Measurements from ENCODE around the gene ANXA5. TPM values are rescaled to one million over a fixed set of nuclear protein-coding genes. Genes with fewer than 3 reads are reported as not detected.

ANXA5 gene
- total and polyA plus RNA-seq, 2 of the 4 experiments (the other 2 are of a cell fraction): 780 to 1,448 TPM

- Histone ChIP-seq H3K14ac (replicated peaks; ENCODE audit: low read depth, low read length) (no peak overlapping the region), H4K20me1 (ENCODE audit: insufficient read depth, low read length) (no peaks in the 10 kb centered on the region), H3K4ac (ENCODE audit: low read depth, low read length) (peak overlapping the region; percentile 4; the same call in 1 of the 2 replicates), H4K5ac (ENCODE audit: low read depth, low read length) (peak overlapping the region; percentile 57), H3K56ac (ENCODE audit: extremely low read depth, insufficient read depth, low read length) (no peak overlapping the region), H2BK15ac (ENCODE audit: low read depth, low read length) (peak overlapping the region; percentile 71; the same call in 1 of the 3 replicates), H3K18ac (ENCODE audit: low read depth, low read length) (peak overlapping the region; percentile 42), H2BK20ac (ENCODE audit: low read depth, low read length) (peak overlapping the region; percentile 31; the same call in 1 of the 2 replicates), H2AK5ac (ENCODE audit: low read depth, low read length) (peak overlapping the region; percentile 13; the same call in 1 of the 2 replicates), H3K4me2 (ENCODE audit: low read depth, low read length) (no peak overlapping the region), H4K8ac (ENCODE audit: low read depth in 2 of 2, low read length in 2 of 2) (peak overlapping the region; percentile 33 to 56; a peak in 2 of 4 replicates), H3K36me3 (ENCODE audit: control insufficient read depth, insufficient read depth, low read length) (no peaks in the 10 kb centered on the region), H3K4me3 (ENCODE audit: insufficient read depth, low read depth, low read length) (no peak overlapping the region), H2AK9ac (replicated peaks; ENCODE audit: low read depth, low read length, poor library complexity) (peak overlapping the region; percentile 55), H3K27ac (ENCODE audit: insufficient read depth, low read length) (no peak overlapping the region; the same call in 1 of the 2 replicates), H2BK120ac (ENCODE audit: low read depth, low read length) (peak overlapping the region; percentile 44), H3K27me3 (ENCODE audit: control insufficient read depth, insufficient read depth, low read length) (no peaks in the 10 kb centered on the region), H3K9me3 (ENCODE audit: control insufficient read depth, insufficient read depth, low read length) (no peaks in the 10 kb centered on the region), H3K4me1 (ENCODE audit: control insufficient read depth, insufficient read depth, low read length) (peaks cover 16% of the 10 kb centered on the region), H3K79me1 (ENCODE audit: low read depth in 1 of 2, low read length in 2 of 2) (no peaks in the 10 kb centered on the region), H2BK5ac (ENCODE audit: low read depth, low read length, poor library complexity, severe bottlenecking) (peak overlapping the region; percentile 43), H3K9me1 (ENCODE audit: insufficient read depth, low read length) (no peaks in the 10 kb centered on the region), H2AFZ (replicated peaks; ENCODE audit: low read length, poor library complexity) (peak overlapping the region; percentile 47), H3K9ac (ENCODE audit: low read depth, low read length) (no peak overlapping the region), H4K91ac (ENCODE audit: insufficient read depth, low read depth, low read length) (peak overlapping the region; percentile 61; the same call in 1 of the 2 replicates), H3K23ac (ENCODE audit: low read depth, low read length) (no peak overlapping the region)
- CTCF ChIA-PET: interaction anchor here (0.7 to 1.0 kb wide), 2 partner anchors 264 to 370 kb away, joined by 3 to 4 read pairs; no protein-coding TSS in a partner anchor
- no peak for DNase-seq
- POLR2A ChIA-PET (ENCODE audit: unreplicated experiment): no interaction called here
- intact Hi-C loops (cut with micrococcal nuclease): no loop called here
- dilution Hi-C loops (cut with HindIII; ENCODE audit: low sequenced_read_pairs, unreplicated experiment): no loop called here
- ATAC-seq (ENCODE audit: low read depth): no peak
- BruUV-seq (replicated peaks): no TSS peak
- 71% methylated on average over 3 of the region's 12 CpGs; no CpG with 5 or more reads in 1 of the 2 experiments for WGBS, 2 experiments (ENCODE audit: extremely low coverage in 2 of 2, insufficient read length in 1 of 2)
- in situ Hi-C loops (cut with MboI; ENCODE audit: low sequenced_read_pairs): loop anchor here (25.0 kb wide), 1 partner anchor 554 kb away; no protein-coding TSS in a partner anchor
- no peak for TF ChIP-seq ELK1 (IDR thresholded peaks at IDR 0.05; ENCODE audit: borderline replicate concordance, low read depth, low read length)
- no peak for TF ChIP-seq RAD21 (IDR thresholded peaks at IDR 0.05; ENCODE audit: low read length)
- TF ChIP-seq CHD1 (IDR thresholded peaks at IDR 0.05; ENCODE audit: low read depth, low read length): no peak
- TF ChIP-seq MXI1 (IDR thresholded peaks at IDR 0.05; ENCODE audit: borderline replicate concordance, low read depth, low read length): no peak
- no peak for TF ChIP-seq BHLHE40 (IDR thresholded peaks at IDR 0.05; ENCODE audit: low read depth, low read length)
- TF ChIP-seq SMC3 (IDR thresholded peaks at IDR 0.05; ENCODE audit: low read depth, low read length): no peak
- TF ChIP-seq NFE2L2 (IDR thresholded peaks at IDR 0.05; ENCODE audit: low read depth, low read length): no peak
- TF ChIP-seq POLR2A (IDR thresholded peaks at IDR 0.05; ENCODE audit: low read depth, low read length): no peak
- TF ChIP-seq RFX5 (IDR thresholded peaks at IDR 0.05; ENCODE audit: low read depth, low read length): no peak
- no peak for TF ChIP-seq CEBPB (IDR thresholded peaks at IDR 0.05; ENCODE audit: low read depth, low read length)
- TF ChIP-seq RCOR1 (IDR thresholded peaks at IDR 0.05; ENCODE audit: insufficient replicate concordance, low read length): no peak
- no peak for TF ChIP-seq MAZ (IDR thresholded peaks at IDR 0.05; ENCODE audit: borderline replicate concordance, low read depth, low read length)
- TF ChIP-seq FOS (IDR thresholded peaks at IDR 0.05; ENCODE audit: low read depth, low read length): no peak
- TF ChIP-seq CTCF (conservative IDR thresholded peaks at IDR 0.05; ENCODE audit: low read depth, low read length): no peak
- TF ChIP-seq MAFK (IDR thresholded peaks at IDR 0.05; ENCODE audit: low read depth, low read length): no peak
These were observed 44.1 kb upstream of the ANXA5 start for GRCh38 chr4:121740796-121741409.
